ENCODE measurements around the gene UST.

DNA sequence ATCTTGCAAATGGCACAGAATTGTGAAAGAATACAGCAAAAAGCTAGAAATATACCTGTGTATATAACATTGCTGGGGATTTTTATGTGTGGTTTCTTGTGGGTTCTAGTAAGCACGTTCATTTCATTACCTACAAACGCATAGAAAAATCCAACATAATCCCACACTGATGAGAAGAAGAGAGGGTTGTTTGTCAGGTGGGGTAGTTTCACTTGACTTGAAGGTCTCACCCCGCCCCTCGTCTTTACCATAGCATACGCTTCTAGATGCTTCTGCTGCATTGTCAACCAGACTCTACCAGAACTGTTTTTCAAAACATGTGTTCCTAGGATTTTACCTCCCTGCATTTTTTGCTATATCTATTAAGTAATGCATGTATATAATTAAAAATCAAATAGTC is 286.6 kb downstream of the UST start:
- TF ChIP-seq, protein P1, sequence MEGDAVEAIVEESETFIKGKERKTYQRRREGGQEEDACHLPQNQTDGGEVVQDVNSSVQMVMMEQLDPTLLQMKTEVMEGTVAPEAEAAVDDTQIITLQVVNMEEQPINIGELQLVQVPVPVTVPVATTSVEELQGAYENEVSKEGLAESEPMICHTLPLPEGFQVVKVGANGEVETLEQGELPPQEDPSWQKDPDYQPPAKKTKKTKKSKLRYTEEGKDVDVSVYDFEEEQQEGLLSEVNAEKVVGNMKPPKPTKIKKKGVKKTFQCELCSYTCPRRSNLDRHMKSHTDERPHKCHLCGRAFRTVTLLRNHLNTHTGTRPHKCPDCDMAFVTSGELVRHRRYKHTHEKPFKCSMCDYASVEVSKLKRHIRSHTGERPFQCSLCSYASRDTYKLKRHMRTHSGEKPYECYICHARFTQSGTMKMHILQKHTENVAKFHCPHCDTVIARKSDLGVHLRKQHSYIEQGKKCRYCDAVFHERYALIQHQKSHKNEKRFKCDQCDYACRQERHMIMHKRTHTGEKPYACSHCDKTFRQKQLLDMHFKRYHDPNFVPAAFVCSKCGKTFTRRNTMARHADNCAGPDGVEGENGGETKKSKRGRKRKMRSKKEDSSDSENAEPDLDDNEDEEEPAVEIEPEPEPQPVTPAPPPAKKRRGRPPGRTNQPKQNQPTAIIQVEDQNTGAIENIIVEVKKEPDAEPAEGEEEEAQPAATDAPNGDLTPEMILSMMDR (IDR thresholded peaks at IDR 0.05): no peak
- TF ChIP-seq POLR2A (IDR thresholded peaks at IDR 0.05): no peak

Measured in right lobe of liver (tissue), 4 donors.